BE2C (cell line): ENCODE data around the gene TIGD3.

Experiments
- DNase-seq: peaks from one replicate; pipeline ENCODE4 v3.0.0-alpha.2; 2020
- H3K27me3 ChIP-seq: fragments of 250-450 bp; sonication (Bioruptor Pico); 2 replicates; pipeline ENCODE4 v1.5.1; 2020; ENCODE audit warnings: mild to moderate bottlenecking
- H3K36me3 ChIP-seq: fragments of 250-450 bp; sonication (Bioruptor Pico); 2 replicates; pipeline ENCODE4 v1.5.1; 2020; ENCODE audit warnings: mild to moderate bottlenecking
- H3K4me1 ChIP-seq: fragments of 250-450 bp; sonication (Bioruptor Pico); 2 replicates; pipeline ENCODE4 v1.5.1; 2020
- H3K4me3 ChIP-seq: 2 replicates; pipeline ENCODE4 v1.5.1; 2011; ENCODE audit warnings: low read depth, low read length
- H3K9me3 ChIP-seq: fragments of 250-450 bp; sonication (Bioruptor Pico); 2 replicates; pipeline ENCODE4 v1.5.1; 2020
- CTCF ChIP-seq: IDR thresholded peaks from 2 replicates; pipeline ENCODE4 v1.5.1; 2012; ENCODE audit warnings: mild to moderate bottlenecking, low read depth, low read length

The TIGD3 gene

GRCh38 chr11:65399249-65399648 is 44.7 kb downstream of the TIGD3 start:
- TF ChIP-seq CTCF: no peak
- no peaks in the 10 kb centered on the region for H3K4me1 ChIP-seq
- no peaks in the 10 kb centered on the region for H3K9me3 ChIP-seq
- H3K36me3 ChIP-seq: no peaks in the 10 kb centered on the region
- no peak overlapping the region for H3K4me3 ChIP-seq
- H3K27me3 ChIP-seq: no peaks in the 10 kb centered on the region
- no peak for DNase-seq

GRCh38 chr11:65399845-65400244 is 45.3 kb downstream of the TIGD3 start:
- no peak for DNase-seq
- Histone ChIP-seq H3K4me1 (no peaks in the 10 kb centered on the region), H3K4me3 (no peak overlapping the region), H3K27me3 (no peaks in the 10 kb centered on the region), H3K9me3 (no peaks in the 10 kb centered on the region), H3K36me3 (no peaks in the 10 kb centered on the region)
- no peak for TF ChIP-seq CTCF

GRCh38 chr11:65400307-65401072 is 45.9 kb downstream of the TIGD3 start:
- Histone ChIP-seq H3K4me1 (no peaks in the 10 kb centered on the region), H3K4me3 (no peak overlapping the region), H3K9me3 (no peaks in the 10 kb centered on the region), H3K36me3 (no peaks in the 10 kb centered on the region), H3K27me3 (no peaks in the 10 kb centered on the region)
- TF ChIP-seq CTCF: no peak
- no peak for DNase-seq

- TF ChIP-seq CTCF: no peak
- no peak for DNase-seq
- no peaks in the 10 kb centered on the region for H3K4me1 ChIP-seq
- no peaks in the 10 kb centered on the region for H3K36me3 ChIP-seq
- no peaks in the 10 kb centered on the region for H3K9me3 ChIP-seq
- H3K27me3 ChIP-seq: no peaks in the 10 kb centered on the region
- no peak overlapping the region for H3K4me3 ChIP-seq
Measured at GRCh38 chr11:65401073-65401802, 46.7 kb downstream of the TIGD3 start.

GRCh38 chr11:65401803-65402248 is 47.3 kb downstream of the TIGD3 start:
- no peaks in the 10 kb centered on the region for H3K4me1 ChIP-seq
- DNase-seq: no peak
- H3K9me3 ChIP-seq: no peaks in the 10 kb centered on the region
- no peak for TF ChIP-seq CTCF
- no peaks in the 10 kb centered on the region for H3K27me3 ChIP-seq
- H3K36me3 ChIP-seq: no peaks in the 10 kb centered on the region
- no peak overlapping the region for H3K4me3 ChIP-seq

GRCh38 chr11:65402790-65403189 is 48.2 kb downstream of the TIGD3 start:
- no peak for TF ChIP-seq CTCF
- H3K4me3 ChIP-seq: no peak overlapping the region
- H3K27me3 ChIP-seq: no peaks in the 10 kb centered on the region
- no peak for DNase-seq
- H3K36me3 ChIP-seq: no peaks in the 10 kb centered on the region
- H3K9me3 ChIP-seq: no peaks in the 10 kb centered on the region
- H3K4me1 ChIP-seq: no peaks in the 10 kb centered on the region
